Psoas muscle (tissue), 8 donors: ENCODE measurements around the gene TMEM179. TPM values are rescaled to one million over a fixed set of nuclear protein-coding genes. Genes with fewer than 3 reads are reported as not detected.
A peak's percentile ranks its signal among the peaks of the same experiment; 100 is the strongest.

Experiments
- ATAC-seq, 4 donors: fragments of 200-7000 bp; cut with Tn5 transposase; one replicate each; pipeline ENCODE4 v1.9.1; 2020; ENCODE audit warnings: moderate library complexity in 3 of 4, mild to moderate bottlenecking in 2 of 4
- DNase-seq, 2 donors: peaks; one replicate each; pipeline ENCODE4 v3.0.0-alpha.2; 2020
- H3K27ac ChIP-seq: fragments of 200-600 bp; one replicate; pipeline ENCODE4 v1.8.0; 2022
- H3K27me3 ChIP-seq, 3 donors: fragments of 200-600 bp in 1 of 3; one replicate each; pipeline versions ENCODE4 v1.6.1 to v1.8.0; 2013 to 2022; ENCODE audit warnings: low read length in 2 of 3, mild to moderate bottlenecking in 2 of 3, moderate library complexity in 1 of 3; ENCODE audit not compliant: insufficient read depth in 3 of 3
- H3K36me3 ChIP-seq, 2 donors: fragments of 200-600 bp in 1 of 2; one replicate each; pipeline versions ENCODE4 v1.6.1 to v1.8.0; 2013 to 2022; ENCODE audit warnings: low read depth in 1 of 2, mild to moderate bottlenecking in 1 of 2, moderate library complexity in 1 of 2; ENCODE audit not compliant: insufficient read depth in 1 of 2
- H3K4me1 ChIP-seq: fragments of 200-600 bp; one replicate; pipeline ENCODE4 v1.8.0; 2022
- H3K4me3 ChIP-seq: fragments of 200-600 bp; one replicate; pipeline ENCODE4 v1.8.0; 2022; ENCODE audit warnings: mild to moderate bottlenecking
- H3K9me3 ChIP-seq: fragments of 200-600 bp; one replicate; pipeline ENCODE4 v1.8.0; 2022
- WGBS, 3 donors: extraction: QIAGEN DNeasy Blood & Tissue Kit; methylation state at CpG; one replicate each; pipeline versions ENCODE4 v1.1.6 to v1.1.7; 2013; 5-methylcytosine and 5-hydroxymethylcytosine counted together
- intact Hi-C, 2 donors: fragments of 100-400 bp; cut with DNase I; formaldehyde crosslinking; loops; one replicate each; pipeline versions ENCODE4 v1.11.0 to v1.14.2; 2022
- polyA plus RNA-seq, 3 donors: library from polyadenylated mRNA; stranded (reverse); fragments of 200-250 nt; gene quantifications; one replicate each; pipeline ENCODE4 v1.2.3, GENCODE V29; 2013
- total RNA-seq, 4 donors: library from RNA; stranded (reverse); fragmentation: NEBNext Ultra II Directional in 2 of 4; extraction: Animal tissue kit (Norgen Biotek cat#: 25700) in 2 of 4; gene quantifications; one replicate each; pipeline versions ENCODE4 v1.2.1 to v1.2.4, GENCODE V29; 2021 to 2023
- TF ChIP-seq, protein P1 (sequence below): fragments of 200-600 bp; IDR thresholded peaks from one replicate; pipeline ENCODE4 v1.8.0; 2022; ENCODE audit warnings: antibody characterized with exemption
- donor health status: healthy with polysubstance abuse.
- donor health status: DM: no; HTN: no; CAD: no; lungs with moderate emphysema.
- donor health status: Bipolar disorder and iron deficiency.
- donor health status: healthy.
- donor health status: DM: yes; HTN: yes; CAD: no.
- donor health status: DM: no; HTN: no; CAD: no.
- donor health status: DM: no; HTN: no; CAD: no.
- donor health status: DM: yes; HTN: yes; CAD: no.

TMEM179 gene
- total and polyA plus RNA-seq, 7 donors = 0.01 TPM; not detected in 6

DNA sequence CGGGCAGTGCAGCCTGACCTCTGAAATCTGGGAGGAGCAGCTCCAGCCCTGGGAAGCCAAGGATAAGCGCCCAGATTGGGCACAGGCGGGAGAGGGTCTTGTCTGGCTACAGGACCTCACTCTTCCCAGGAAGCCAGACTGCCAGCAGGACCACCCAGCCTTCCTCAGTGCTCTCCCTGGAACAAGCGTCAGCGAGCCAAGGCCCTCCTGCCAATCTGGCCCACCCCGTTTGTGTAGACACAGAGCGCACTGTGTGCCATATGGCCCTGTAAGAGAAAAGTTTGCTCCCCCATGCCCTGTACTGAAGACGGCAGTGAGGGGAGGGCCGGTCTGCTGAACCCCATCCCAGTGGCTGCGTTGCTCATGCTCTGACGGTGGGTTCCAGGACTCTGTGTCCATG is 26.3 kb downstream of the TMEM179 start:
- no peak overlapping the region for H3K27ac ChIP-seq
- peaks cover 53% of the 10 kb centered on the region for H3K4me1 ChIP-seq
- intact Hi-C loops = no loop called here
- no peaks in the 10 kb centered on the region for H3K9me3 ChIP-seq
- H3K36me3 ChIP-seq = no peaks in the 10 kb centered on the region
- 46 to 62% (median 53%) methylated on average over 10 to 11 of the region's 11 CpGs for WGBS, 3 donors
- H3K27me3 ChIP-seq = peaks cover 0 to 1% (median 0%) of the 10 kb centered on the region in 3 donors
- H3K4me3 ChIP-seq = no peak overlapping the region
- peak in 1 of 4 donors; percentile 1 for ATAC-seq
- DNase-seq = no peak
- TF ChIP-seq, protein P1, sequence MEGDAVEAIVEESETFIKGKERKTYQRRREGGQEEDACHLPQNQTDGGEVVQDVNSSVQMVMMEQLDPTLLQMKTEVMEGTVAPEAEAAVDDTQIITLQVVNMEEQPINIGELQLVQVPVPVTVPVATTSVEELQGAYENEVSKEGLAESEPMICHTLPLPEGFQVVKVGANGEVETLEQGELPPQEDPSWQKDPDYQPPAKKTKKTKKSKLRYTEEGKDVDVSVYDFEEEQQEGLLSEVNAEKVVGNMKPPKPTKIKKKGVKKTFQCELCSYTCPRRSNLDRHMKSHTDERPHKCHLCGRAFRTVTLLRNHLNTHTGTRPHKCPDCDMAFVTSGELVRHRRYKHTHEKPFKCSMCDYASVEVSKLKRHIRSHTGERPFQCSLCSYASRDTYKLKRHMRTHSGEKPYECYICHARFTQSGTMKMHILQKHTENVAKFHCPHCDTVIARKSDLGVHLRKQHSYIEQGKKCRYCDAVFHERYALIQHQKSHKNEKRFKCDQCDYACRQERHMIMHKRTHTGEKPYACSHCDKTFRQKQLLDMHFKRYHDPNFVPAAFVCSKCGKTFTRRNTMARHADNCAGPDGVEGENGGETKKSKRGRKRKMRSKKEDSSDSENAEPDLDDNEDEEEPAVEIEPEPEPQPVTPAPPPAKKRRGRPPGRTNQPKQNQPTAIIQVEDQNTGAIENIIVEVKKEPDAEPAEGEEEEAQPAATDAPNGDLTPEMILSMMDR = no peak

GRCh38 chr14:104577847-104578301 is 26.7 kb downstream of the TMEM179 start:
- ATAC-seq = peak in 3 of 4 donors; percentile 40 to 41 (median 40)
- no peak overlapping the region for H3K4me3 ChIP-seq
- no peaks in the 10 kb centered on the region for H3K9me3 ChIP-seq
- no peak overlapping the region for H3K27ac ChIP-seq
- TF ChIP-seq, protein P1 = no peak
- 17 to 23% (median 18%) methylated on average over 19 of the region's 19 CpGs for WGBS, 3 donors
- H3K4me1 ChIP-seq = peaks cover 52% of the 10 kb centered on the region
- peaks cover 0 to 1% (median under 1%) of the 10 kb centered on the region in 3 donors for H3K27me3 ChIP-seq
- no peaks in the 10 kb centered on the region for H3K36me3 ChIP-seq
- no peak for DNase-seq
- intact Hi-C loops = no loop called here

DNA sequence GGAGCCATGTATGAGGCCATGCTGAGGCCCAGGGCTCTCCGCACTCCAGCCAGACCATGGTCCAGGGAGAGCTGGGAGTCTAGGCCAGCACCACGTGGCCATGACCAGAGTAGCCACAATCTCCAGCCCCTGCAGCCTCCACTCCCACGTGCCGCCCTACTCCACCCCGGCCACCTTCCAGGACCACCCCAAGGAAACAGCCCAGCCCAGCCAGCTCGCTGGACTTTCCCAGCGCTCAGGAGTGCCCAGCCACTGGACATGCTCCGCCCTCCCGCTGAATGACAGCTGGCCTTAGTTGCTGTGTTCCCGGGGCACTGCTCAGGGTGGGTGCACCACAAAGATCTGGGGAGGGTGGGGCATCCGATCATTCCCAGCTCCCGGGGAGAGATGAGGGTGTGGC is 27.1 kb downstream of the TMEM179 start:
- H3K27me3 ChIP-seq = peaks cover 0 to 4% (median 1%) of the 10 kb centered on the region in 3 donors
- no peak overlapping the region for H3K27ac ChIP-seq
- no peak for DNase-seq
- peak in 1 of 4 donors; percentile 22 for ATAC-seq
- H3K4me1 ChIP-seq = peaks cover 48% of the 10 kb centered on the region
- WGBS, 3 donors = 47 to 52% (median 49%) methylated on average over 8 to 12 of the region's 12 CpGs
- TF ChIP-seq, protein P1 = no peak
- intact Hi-C loops = no loop called here
- no peaks in the 10 kb centered on the region for H3K9me3 ChIP-seq
- no peaks in the 10 kb centered on the region for H3K36me3 ChIP-seq
- H3K4me3 ChIP-seq = no peak overlapping the region

DNA sequence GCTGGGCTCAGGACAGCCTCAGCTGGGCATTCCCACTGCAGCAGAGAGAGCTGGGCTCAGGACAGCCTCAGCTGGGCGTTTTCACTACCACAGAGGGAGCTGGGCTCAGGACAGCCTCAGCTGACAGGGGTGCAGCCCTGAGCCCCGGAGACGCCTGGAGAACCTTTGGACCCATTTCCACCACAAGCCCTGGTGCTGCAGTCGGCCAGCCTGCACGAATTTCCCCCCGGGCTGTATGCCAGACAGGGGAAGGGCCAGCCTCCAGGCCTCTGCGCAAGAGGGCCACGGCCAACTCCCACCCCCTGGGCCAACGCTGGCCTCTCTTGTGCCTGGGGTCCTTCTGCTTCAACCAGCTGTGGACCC is 27.6 kb downstream of the TMEM179 start:
- DNase-seq (no peak), ATAC-seq (no peak)
- intact Hi-C loops = no loop called here
- no peaks in the 10 kb centered on the region for H3K9me3 ChIP-seq
- H3K4me3 ChIP-seq = no peak overlapping the region
- WGBS, 3 donors = 54 to 59% (median 59%) methylated on average over 9 of the region's 9 CpGs
- no peaks in the 10 kb centered on the region for H3K36me3 ChIP-seq
- H3K4me1 ChIP-seq = peaks cover 43% of the 10 kb centered on the region
- TF ChIP-seq, protein P1 = no peak
- peaks cover 0 to 4% (median 1%) of the 10 kb centered on the region in 3 donors for H3K27me3 ChIP-seq
- H3K27ac ChIP-seq = no peak overlapping the region
